SK-N-MC (cell line): Measurements from ENCODE around the gene ARMC9.

Source experiments
- EZH2 ChIP-seq: fragments of 200-600 bp; sonication (generic); IDR thresholded peaks from one replicate; pipeline ENCODE4 v1.6.1; 2017; ENCODE audit warnings: antibody characterized with exemption
- FOXP2 ChIP-seq: optimal IDR thresholded peaks from 2 replicates; pipeline ENCODE3; 2011; ENCODE audit warnings: mild to moderate bottlenecking, moderate library complexity; ENCODE audit not compliant: insufficient read depth; ENCODE audit errors: extremely low read length, control extremely low read depth
- POLR2AphosphoS5 ChIP-seq: IDR thresholded peaks from 2 replicates; pipeline ENCODE4 v1.6.1; 2012; ENCODE audit warnings: mild to moderate bottlenecking, low read depth, low read length, borderline replicate concordance

DNA sequence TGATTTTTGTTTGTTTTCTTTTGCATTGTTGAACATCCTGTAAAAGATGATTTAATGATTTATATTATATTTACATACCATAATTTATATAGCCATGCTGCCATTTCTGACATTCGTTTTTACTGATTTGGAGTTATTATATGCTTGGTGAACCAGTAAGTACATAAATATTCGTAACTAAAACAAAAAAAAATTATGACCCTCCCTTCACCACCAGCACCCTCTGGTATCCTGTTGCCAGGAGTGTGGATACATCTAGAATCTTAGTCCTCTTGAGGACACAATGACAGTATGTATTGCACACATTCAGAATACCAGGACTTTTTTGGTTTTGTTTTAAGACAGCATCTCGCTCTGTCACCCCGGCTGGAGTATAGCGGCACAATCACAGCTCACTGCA, 153.2 kb downstream of the ARMC9 start:
- TF ChIP-seq POLR2AphosphoS5: no peak
- no peak for TF ChIP-seq EZH2
- no peak for TF ChIP-seq FOXP2
